Hypothalamus (tissue), 51 donors: ENCODE results near the gene DNMT3A.

Experiments used
- DNase-seq, 51 donors: peaks; one replicate each; lab custom pipeline; 2025; lab: John Stamatoyannopoulos, UW

Gene DNMT3A

GRCh38 chr2:25341753-25342371 is at the start of gene DNMT3A:
TSS of gene DNMT3A (minus strand) at chr2:25341925. CDS start at chr2:25313984, 27,941 bp downstream.
- DNase-seq: peak in 42 of 51 donors; percentile 24 to 86 (median 70)

- DNase-seq: no peak
Observed at GRCh38 chr2:25389161-25389560, 47.4 kb upstream of the DNMT3A start.

- DNase-seq: no peak
Observed at GRCh38 chr2:25388491-25388890, 46.8 kb upstream of the DNMT3A start.

- no peak for DNase-seq
Observed at GRCh38 chr2:25387876-25388449, 46.2 kb upstream of the DNMT3A start.

GRCh38 chr2:25386971-25387875 is 45.5 kb upstream of the DNMT3A start:
- DNase-seq: no peak

GRCh38 chr2:25385910-25386309 is 44.2 kb upstream of the DNMT3A start:
- DNase-seq: no peak

GRCh38 chr2:25383806-25384205 is 42.1 kb upstream of the DNMT3A start:
- no peak for DNase-seq

GRCh38 chr2:25381502-25381901 is 39.8 kb upstream of the DNMT3A start:
- no peak for DNase-seq

GRCh38 chr2:25380586-25381375 is 39.1 kb upstream of the DNMT3A start:
- DNase-seq: no peak

- no peak for DNase-seq
Observed at GRCh38 chr2:25380023-25380422, 38.3 kb upstream of the DNMT3A start.

- DNase-seq: no peak
Observed at GRCh38 chr2:25379535-25379934, 37.8 kb upstream of the DNMT3A start.

- DNase-seq: no peak
Observed at GRCh38 chr2:25378731-25379490, 37.2 kb upstream of the DNMT3A start.

GRCh38 chr2:25377822-25378421 is 36.2 kb upstream of the DNMT3A start:
- DNase-seq: no peak

- peak in 47 of 51 donors; percentile 32 to 87 (median 70) for DNase-seq
Observed at GRCh38 chr2:25376750-25377621, 35.3 kb upstream of the DNMT3A start.

GRCh38 chr2:25375989-25376545 is 34.3 kb upstream of the DNMT3A start:
- no peak for DNase-seq

- peak in 7 of 51 donors; percentile 14 to 48 (median 25) for DNase-seq
Observed at GRCh38 chr2:25375371-25375988, 33.8 kb upstream of the DNMT3A start.

GRCh38 chr2:25374827-25375226 is 33.1 kb upstream of the DNMT3A start:
- no peak for DNase-seq

- no peak for DNase-seq
Observed at GRCh38 chr2:25374411-25374810, 32.7 kb upstream of the DNMT3A start.
